IMR-90 (cell line): ENCODE measurements around the gene COPS7B. TPM values are rescaled to one million over a fixed set of nuclear protein-coding genes. Genes with fewer than 3 reads are reported as not detected.

Experiments used
- ATAC-seq: fragments of 200-7000 bp; cut with Tn5 transposase; 2 replicates; pipeline ENCODE4 v1.9.1; 2020; ENCODE audit warnings: low read depth, mild to moderate bottlenecking, moderate library complexity
- BruUV-seq: library from RNA; stranded (reverse); fragments of 400-500 nt; replicated peaks from 2 replicates; lab custom pipeline; 2021; lab: Mats Ljungman, UMichigan
- CTCF ChIA-PET: fragments of 300-600 bp; formaldehyde crosslinking; extraction: SDS; loops from one replicate; lab custom pipeline; 2021; ENCODE audit warnings: antibody characterized with exemption; lab: Yijun Ruan, JAX
- POLR2A ChIA-PET: fragments of 300-600 bp; sonication (Branson Sonifier 250); formaldehyde crosslinking; loops from one replicate; lab custom pipeline; 2022; ENCODE audit warnings: antibody characterized with exemption; ENCODE audit not compliant: unreplicated experiment; lab: Charles Lee
- DNase-seq: peaks from one replicate; pipeline ENCODE4 v3.0.0; 2013
- H2AFZ ChIP-seq: replicated peaks from 2 replicates; pipeline ENCODE3; 2013; ENCODE audit warnings: low read length, mild to moderate bottlenecking; ENCODE audit not compliant: poor library complexity
- H2AK5ac ChIP-seq: 2 replicates; pipeline ENCODE4 v1.6.1; 2013; ENCODE audit warnings: low read depth, low read length, inconsistent platforms
- H2AK9ac ChIP-seq: replicated peaks from 2 replicates; pipeline ENCODE3; 2013; ENCODE audit warnings: mild to moderate bottlenecking, low read depth, low read length, moderate library complexity; ENCODE audit not compliant: poor library complexity
- H2BK120ac ChIP-seq: 2 replicates; pipeline ENCODE4 v1.6.1; 2013; ENCODE audit warnings: low read depth, low read length, inconsistent platforms
- H2BK15ac ChIP-seq: 3 replicates; pipeline ENCODE4 v1.6.1; 2013; ENCODE audit warnings: low read depth, low read length, inconsistent platforms
- H2BK20ac ChIP-seq: 2 replicates; pipeline ENCODE4 v1.6.1; 2013; ENCODE audit warnings: low read depth, mild to moderate bottlenecking, inconsistent platforms, low read length, moderate library complexity
- H2BK5ac ChIP-seq: 2 replicates; pipeline ENCODE4 v1.6.1; 2013; ENCODE audit warnings: mild to moderate bottlenecking, low read depth, low read length, inconsistent platforms; ENCODE audit not compliant: poor library complexity, severe bottlenecking
- H3K14ac ChIP-seq: replicated peaks from 2 replicates; pipeline ENCODE4 v1.6.1; 2013; ENCODE audit warnings: low read depth, low read length, inconsistent platforms
- H3K18ac ChIP-seq: 2 replicates; pipeline ENCODE4 v1.6.1; 2013; ENCODE audit warnings: low read depth, low read length, control low read depth
- H3K23ac ChIP-seq: 2 replicates; pipeline ENCODE4 v1.6.1; 2013; ENCODE audit warnings: low read depth, low read length, inconsistent platforms
- H3K27ac ChIP-seq: 2 replicates; pipeline ENCODE4 v1.5.1; 2013; ENCODE audit warnings: mild to moderate bottlenecking, control low read depth, low read length; ENCODE audit not compliant: insufficient read depth
- H3K27me3 ChIP-seq: 2 replicates; pipeline ENCODE4 v1.6.1; 2013; ENCODE audit warnings: low read length; ENCODE audit not compliant: control insufficient read depth, insufficient read depth
- H3K36me3 ChIP-seq: 2 replicates; pipeline ENCODE4 v1.6.1; 2013; ENCODE audit warnings: low read length, mixed read lengths; ENCODE audit not compliant: control insufficient read depth, insufficient read depth
- H3K4ac ChIP-seq: 2 replicates; pipeline ENCODE4 v1.6.1; 2013; ENCODE audit warnings: low read depth, low read length, inconsistent platforms
- H3K4me1 ChIP-seq: 2 replicates; pipeline ENCODE4 v1.6.1; 2013; ENCODE audit warnings: low read length, mixed read lengths; ENCODE audit not compliant: control insufficient read depth, insufficient read depth
- H3K4me2 ChIP-seq: 2 replicates; pipeline ENCODE4 v1.6.1; 2013; ENCODE audit warnings: low read depth, mild to moderate bottlenecking, control low read depth, low read length, moderate library complexity
- H3K4me3 ChIP-seq: 2 replicates; pipeline ENCODE4 v1.5.1; 2013; ENCODE audit warnings: low read depth, mild to moderate bottlenecking, control low read depth, low read length, moderate library complexity; ENCODE audit not compliant: insufficient read depth
- H3K56ac ChIP-seq: 2 replicates; pipeline ENCODE4 v1.6.1; 2013; ENCODE audit warnings: low read length, inconsistent platforms; ENCODE audit not compliant: insufficient read depth; ENCODE audit errors: extremely low read depth
- H3K79me1 ChIP-seq, 2 experiments: 2 replicates each; pipeline ENCODE4 v1.6.1; 2013; ENCODE audit warnings: low read length in 2 of 2, inconsistent platforms in 1 of 2, low read depth in 1 of 2
- H3K9ac ChIP-seq: 2 replicates; pipeline ENCODE4 v1.6.1; 2013; ENCODE audit warnings: low read depth, low read length, control low read depth
- H3K9me1 ChIP-seq: 2 replicates; pipeline ENCODE4 v1.6.1; 2013; ENCODE audit warnings: low read length, inconsistent platforms; ENCODE audit not compliant: insufficient read depth
- H3K9me3 ChIP-seq: 2 replicates; pipeline ENCODE4 v1.6.1; 2013; ENCODE audit warnings: low read length; ENCODE audit not compliant: control insufficient read depth, insufficient read depth
- H4K20me1 ChIP-seq: 2 replicates; pipeline ENCODE4 v1.6.1; 2013; ENCODE audit warnings: low read length, inconsistent platforms; ENCODE audit not compliant: insufficient read depth
- H4K5ac ChIP-seq: 2 replicates; pipeline ENCODE4 v1.6.1; 2013; ENCODE audit warnings: mild to moderate bottlenecking, low read depth, low read length, control low read depth
- H4K8ac ChIP-seq, 2 experiments: 2 replicates each; pipeline ENCODE4 v1.6.1; 2013; ENCODE audit warnings: low read depth in 2 of 2, low read length in 2 of 2, control low read depth in 1 of 2, inconsistent platforms in 1 of 2
- H4K91ac ChIP-seq: 2 replicates; pipeline ENCODE4 v1.6.1; 2013; ENCODE audit warnings: low read depth, low read length, inconsistent platforms; ENCODE audit not compliant: insufficient read depth
- RAD21 ChIP-seq: IDR thresholded peaks from 2 replicates; pipeline ENCODE4 v1.6.1; 2012; ENCODE audit warnings: low read length, improper control_type of control experiment
- RFX5 ChIP-seq: IDR thresholded peaks from 2 replicates; pipeline ENCODE4 v1.8.0; 2012; ENCODE audit warnings: low read depth, mild to moderate bottlenecking, low read length, moderate library complexity
- WGBS, 2 experiments: methylation state at CpG; one replicate each; pipeline versions ENCODE4 v1.1.5 to v1.1.7; 2013; ENCODE audit warnings: missing lambda C conversion rate in 2 of 2; ENCODE audit not compliant: insufficient read length in 1 of 2; ENCODE audit errors: extremely low coverage in 2 of 2; 5-methylcytosine and 5-hydroxymethylcytosine counted together
- dilution Hi-C: fragments of 300-500 bp; cut with HindIII; formaldehyde crosslinking; loops from one replicate; pipeline ENCODE4 v1.14.3; 2018; ENCODE audit warnings: low sequenced_read_pairs; ENCODE audit not compliant: unreplicated experiment
- in situ Hi-C: fragments of 300-500 bp; cut with MboI; formaldehyde crosslinking; loops from 3 replicates; pipeline ENCODE4 v1.14.3; 2019; ENCODE audit warnings: low sequenced_read_pairs, inconsistent platforms, mixed read lengths
- intact Hi-C: fragments of 100-400 bp; cut with micrococcal nuclease; formaldehyde crosslinking; loops from 2 replicates; pipeline ENCODE4 v1.10.0; 2022
- polyA plus RNA-seq, 3 experiments: library from polyadenylated mRNA; depleted of rRNA; stranded (reverse); fragments of >200 nt; gene quantifications; 2 replicates each; pipeline ENCODE4 v1.2.3, GENCODE V29; 2012; ENCODE audit warnings: low replicate concordance in 1 of 3
- total RNA-seq: library from RNA; depleted of rRNA; stranded (reverse); fragments of >200 nt; gene quantifications from 2 replicates; pipeline ENCODE4 v1.2.3, GENCODE V29; 2012

The COPS7B gene
- total and polyA plus RNA-seq, 2 of the 4 experiments (the other 2 are of a cell fraction), result 23.1 to 54.1 TPM

GRCh38 chr2:231794383-231794782 lies 8.1 kb downstream of the COPS7B start:
- H4K20me1 ChIP-seq, result no peaks in the 10 kb centered on the region; the same call in 1 of the 2 replicates
- no peak overlapping the region for H4K5ac ChIP-seq
- no peak overlapping the region for H3K4me3 ChIP-seq
- H3K9me1 ChIP-seq, result 0 out of 2 replicates have a peak, but pooled peaks cover 2% of the 10 kb centered on the region
- no peaks in the 10 kb centered on the region; the same call in 1 of the 2 replicates for H3K4me1 ChIP-seq
- no peak overlapping the region for H3K9ac ChIP-seq
- no peak overlapping the region for H4K8ac ChIP-seq
- H3K4ac ChIP-seq, result no peak overlapping the region
- dilution Hi-C loops, result no loop called here
- no peak overlapping the region for H2BK120ac ChIP-seq
- H3K36me3 ChIP-seq, result peaks cover 36% of the 10 kb centered on the region
- no peak overlapping the region for H4K91ac ChIP-seq
- TF ChIP-seq RFX5 (no peak), RAD21 (no peak)
- POLR2A ChIA-PET, result no interaction called here
- no peaks in the 10 kb centered on the region for H3K9me3 ChIP-seq
- H2BK20ac ChIP-seq, result no peak overlapping the region
- no peak overlapping the region for H2AK5ac ChIP-seq
- BruUV-seq, result no TSS peak
- no peak overlapping the region for H3K27ac ChIP-seq
- CTCF ChIA-PET, result no interaction called here
- no CpG with 5 or more reads among the region's 3 CpGs for WGBS, 2 experiments
- no peaks in the 10 kb centered on the region for H3K27me3 ChIP-seq
- H2BK15ac ChIP-seq, result no peak overlapping the region
- no peak for DNase-seq
- intact Hi-C loops, result no loop called here
- H2BK5ac ChIP-seq, result no peak overlapping the region
- H3K4me2 ChIP-seq, result no peak overlapping the region
- H3K14ac ChIP-seq, result no peak overlapping the region
- ATAC-seq, result no peak
- in situ Hi-C loops, result no loop called here
- H3K18ac ChIP-seq, result no peak overlapping the region
- no peak overlapping the region for H2AFZ ChIP-seq
- H3K56ac ChIP-seq, result no peak overlapping the region
- no peak overlapping the region for H2AK9ac ChIP-seq
- H3K23ac ChIP-seq, result no peak overlapping the region
- H3K79me1 ChIP-seq, result peaks cover 20 to 37% of the 10 kb centered on the region in 2 experiments
